Thymus (tissue), 11 donors: ENCODE measurements around the gene ANKK1. TPM values are rescaled to one million over a fixed set of nuclear protein-coding genes. Genes with fewer than 3 reads are reported as not detected.
A peak's percentile ranks its signal among the peaks of the same experiment; 100 is the strongest.

Experiments used
- DNase-seq, 9 donors: peaks; one replicate each; pipeline ENCODE4 v3.0.0-alpha.2; 2013; ENCODE audit warnings: low spot score in 9 of 9, low read depth in 6 of 9, missing footprints in 1 of 9
- H3K27ac ChIP-seq, 2 donors: one replicate each; pipeline ENCODE4 v1.5.1; 2013; ENCODE audit warnings: control low read depth in 1 of 2, low read depth in 1 of 2, low read length in 1 of 2, mild to moderate bottlenecking in 1 of 2, moderate library complexity in 1 of 2
- H3K27me3 ChIP-seq, 2 donors: one replicate each; pipeline ENCODE4 v1.5.1; 2013; ENCODE audit warnings: low read length in 1 of 2; ENCODE audit not compliant: control insufficient read depth in 2 of 2, insufficient read depth in 1 of 2
- H3K36me3 ChIP-seq, 2 donors: one replicate each; pipeline ENCODE4 v1.5.1; 2013; ENCODE audit warnings: low read length in 1 of 2, mild to moderate bottlenecking in 1 of 2, moderate library complexity in 1 of 2; ENCODE audit not compliant: control insufficient read depth in 2 of 2, insufficient read depth in 2 of 2
- H3K4me1 ChIP-seq, 2 donors: one replicate each; pipeline ENCODE4 v1.5.1; 2013; ENCODE audit warnings: low read length in 2 of 2; ENCODE audit not compliant: control insufficient read depth in 2 of 2, insufficient read depth in 2 of 2
- H3K4me3 ChIP-seq, 2 donors: one replicate each; pipeline ENCODE4 v1.5.1; 2013; ENCODE audit warnings: low read length in 2 of 2, control low read depth in 1 of 2, mild to moderate bottlenecking in 1 of 2
- H3K9me3 ChIP-seq, 2 donors: one replicate each; pipeline ENCODE4 v1.5.1; 2013; ENCODE audit warnings: low read length in 1 of 2, mild to moderate bottlenecking in 1 of 2; ENCODE audit not compliant: control insufficient read depth in 2 of 2, insufficient read depth in 1 of 2
- WGBS: extraction: QIAGEN DNeasy Blood & Tissue Kit; methylation state at CpG from one replicate; pipeline ENCODE4 v1.1.7; 2013; 5-methylcytosine and 5-hydroxymethylcytosine counted together
- polyA plus RNA-seq: library from polyadenylated mRNA; stranded (reverse); fragments of 200-250 nt; gene quantifications from one replicate; pipeline ENCODE4 v1.2.3, GENCODE V29; 2013
- total RNA-seq: library from RNA; stranded (reverse); fragments of 120-200 nt; gene quantifications from one replicate; pipeline ENCODE4 v1.2.4, GENCODE V29; 2013
- donor health status: healthy.

Gene ANKK1
- total and polyA plus RNA-seq, 2 donors, result 0.14 to 2.4 TPM

DNA sequence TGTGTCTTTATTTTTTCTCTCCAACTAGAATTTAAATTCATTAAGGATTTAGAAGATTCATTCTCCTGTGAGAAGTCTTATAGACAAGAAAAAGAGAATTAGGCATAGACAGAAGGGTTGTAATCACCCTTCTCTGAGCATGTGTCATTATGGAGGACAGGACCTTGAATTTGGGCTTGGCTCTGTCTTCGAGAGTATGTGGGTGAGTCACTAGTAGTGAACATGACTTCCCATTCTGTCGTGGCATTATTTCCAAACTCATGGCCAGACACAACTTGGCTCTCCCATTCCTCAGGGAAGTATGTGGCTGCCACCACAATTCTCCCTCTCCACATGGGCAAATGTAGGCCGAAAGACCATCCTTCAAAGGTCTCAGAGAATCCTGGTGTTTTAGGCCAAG, 14.3 kb upstream of the ANKK1 start:
- WGBS, result 95% methylated on average over 3 of the region's 3 CpGs
- Histone ChIP-seq H3K27ac (no peak overlapping the region), H3K4me1 (peaks cover 0 to 17% of the 10 kb centered on the region in 2 donors), H3K9me3 (no peaks in the 10 kb centered on the region), H3K36me3 (peaks cover 0 to 3% of the 10 kb centered on the region in 2 donors), H3K27me3 (no peaks in the 10 kb centered on the region), H3K4me3 (no peak overlapping the region)
- no peak for DNase-seq

DNA sequence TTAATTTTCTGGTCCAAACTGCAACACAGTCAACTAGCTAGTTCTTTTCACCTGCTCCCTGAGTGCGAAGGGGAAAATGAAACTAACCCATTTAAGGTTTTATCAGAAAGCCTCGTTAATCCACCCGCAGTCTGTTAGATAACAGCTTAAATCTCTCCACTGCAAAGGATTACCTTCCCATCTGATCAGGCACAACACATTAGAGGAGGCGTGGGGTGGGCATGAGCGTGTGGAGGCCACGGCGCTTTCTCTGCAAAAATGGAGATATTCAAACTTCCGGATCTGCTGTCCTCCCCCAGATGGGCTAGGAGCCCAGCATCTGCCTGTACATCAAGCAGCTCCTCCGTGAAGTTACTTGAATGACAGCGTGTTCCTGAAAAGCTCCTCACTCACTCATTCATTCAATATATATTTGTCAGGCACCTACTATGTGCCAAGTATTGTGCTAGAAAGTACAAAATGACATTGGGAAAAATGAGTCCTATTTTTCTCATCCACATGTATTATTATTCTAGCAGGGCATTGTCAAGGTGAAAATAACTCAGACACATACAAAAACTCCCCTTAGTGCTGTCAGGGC, 13.5 kb upstream of the ANKK1 start:
- Histone ChIP-seq H3K27me3 (no peaks in the 10 kb centered on the region), H3K27ac (no peak overlapping the region), H3K4me1 (peaks cover 0 to 17% of the 10 kb centered on the region in 2 donors), H3K4me3 (no peak overlapping the region), H3K9me3 (no peaks in the 10 kb centered on the region), H3K36me3 (no peaks in the 10 kb centered on the region)
- WGBS, result 90% methylated on average over 10 of the region's 10 CpGs
- DNase-seq, result no peak

DNA sequence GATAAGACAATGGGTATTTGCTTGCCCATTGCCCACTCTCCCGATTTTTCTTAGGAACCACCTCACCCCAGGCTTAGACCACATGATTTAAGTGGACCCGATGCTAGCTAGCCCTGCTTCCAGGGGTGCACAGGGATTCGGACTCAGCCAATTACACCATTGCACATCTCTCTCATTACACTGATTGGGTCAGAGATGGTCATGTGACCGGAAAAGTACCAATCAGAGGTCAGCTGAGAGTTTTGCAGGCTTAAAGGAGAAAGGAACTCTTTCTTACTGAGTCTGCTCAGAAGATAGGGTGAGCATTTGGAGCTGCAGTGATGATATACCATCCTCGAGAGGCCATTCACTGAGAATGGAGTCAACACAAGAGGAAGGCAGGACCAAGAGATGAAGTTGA, 12.2 kb upstream of the ANKK1 start:
- Histone ChIP-seq H3K27ac (no peak overlapping the region), H3K4me3 (no peak overlapping the region), H3K4me1 (peaks cover 0 to 17% of the 10 kb centered on the region in 2 donors), H3K27me3 (no peaks in the 10 kb centered on the region), H3K9me3 (no peaks in the 10 kb centered on the region), H3K36me3 (no peaks in the 10 kb centered on the region)
- WGBS, result 95% methylated on average over 5 of the region's 5 CpGs
- no peak for DNase-seq

DNA sequence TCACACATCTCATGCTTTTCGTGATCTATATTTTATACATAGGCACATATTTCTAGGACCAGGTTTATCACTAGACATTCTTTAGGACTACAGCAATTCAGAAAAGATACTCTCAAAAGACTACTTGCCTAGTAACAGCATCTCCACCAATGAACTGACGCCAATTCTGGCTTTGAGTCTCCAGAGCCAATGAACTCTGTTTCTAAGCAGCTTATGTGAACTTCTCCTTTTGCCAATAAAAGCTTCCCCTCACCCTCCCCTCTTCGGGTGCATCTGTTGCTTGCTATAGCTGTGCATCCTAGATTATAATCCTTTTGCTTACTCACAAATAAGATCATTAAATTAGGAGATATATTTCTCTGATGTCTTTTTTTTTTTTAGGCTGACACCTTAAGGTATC, 11.4 kb upstream of the ANKK1 start:
- H3K9me3 ChIP-seq, result no peaks in the 10 kb centered on the region
- H3K27me3 ChIP-seq, result peaks cover 0 to 2% of the 10 kb centered on the region in 2 donors
- peaks cover 0 to 17% of the 10 kb centered on the region in 2 donors for H3K4me1 ChIP-seq
- no peak overlapping the region for H3K4me3 ChIP-seq
- H3K27ac ChIP-seq, result no peak overlapping the region
- DNase-seq, result peak in 4 of 9 donors; percentile 13 to 72 (median 36)
- no peaks in the 10 kb centered on the region for H3K36me3 ChIP-seq
- WGBS, result 11% methylated on average over 3 of the region's 3 CpGs

DNA sequence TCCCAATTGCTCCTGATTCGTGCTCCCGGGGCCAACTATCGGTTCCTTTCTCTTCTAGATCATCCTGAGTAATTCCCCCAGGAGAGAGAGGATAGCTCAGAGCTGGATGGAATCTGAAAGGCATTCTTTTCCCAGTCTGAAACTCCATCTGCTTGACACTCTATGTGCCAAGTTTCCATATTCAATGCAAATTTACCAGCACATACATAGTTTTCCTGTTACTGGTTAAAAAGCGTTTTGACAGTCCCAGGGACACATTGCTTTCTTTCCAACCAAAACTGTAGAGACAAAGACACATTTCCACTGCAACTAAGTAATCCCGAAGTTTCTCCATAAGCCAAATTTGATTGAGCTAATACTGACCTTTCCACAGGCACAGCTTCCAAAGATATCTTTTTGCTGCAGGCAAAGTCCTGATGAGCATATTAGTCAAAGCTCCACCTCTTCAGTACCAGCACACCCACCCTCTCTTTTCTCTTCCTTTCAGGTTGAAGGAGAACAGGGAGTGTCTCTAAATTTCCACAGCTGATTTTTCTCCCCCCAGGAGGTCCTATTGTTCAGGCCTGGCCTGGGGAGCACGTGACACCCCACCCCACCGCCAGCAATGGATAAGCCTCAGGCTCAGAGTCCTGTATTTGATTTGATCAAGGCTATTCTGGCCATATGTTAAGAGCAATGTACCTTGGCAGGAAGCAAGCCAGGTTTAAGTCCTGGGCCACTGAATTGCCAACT, 9.7 kb upstream of the ANKK1 start:
- H3K36me3 ChIP-seq, result no peaks in the 10 kb centered on the region
- 91% methylated on average over 7 of the region's 7 CpGs for WGBS
- H3K27ac ChIP-seq, result no peak overlapping the region
- peaks cover 0 to 2% of the 10 kb centered on the region in 2 donors for H3K27me3 ChIP-seq
- no peaks in the 10 kb centered on the region for H3K9me3 ChIP-seq
- H3K4me3 ChIP-seq, result no peak overlapping the region
- peaks cover 0 to 11% of the 10 kb centered on the region in 2 donors for H3K4me1 ChIP-seq
- no peak for DNase-seq

DNA sequence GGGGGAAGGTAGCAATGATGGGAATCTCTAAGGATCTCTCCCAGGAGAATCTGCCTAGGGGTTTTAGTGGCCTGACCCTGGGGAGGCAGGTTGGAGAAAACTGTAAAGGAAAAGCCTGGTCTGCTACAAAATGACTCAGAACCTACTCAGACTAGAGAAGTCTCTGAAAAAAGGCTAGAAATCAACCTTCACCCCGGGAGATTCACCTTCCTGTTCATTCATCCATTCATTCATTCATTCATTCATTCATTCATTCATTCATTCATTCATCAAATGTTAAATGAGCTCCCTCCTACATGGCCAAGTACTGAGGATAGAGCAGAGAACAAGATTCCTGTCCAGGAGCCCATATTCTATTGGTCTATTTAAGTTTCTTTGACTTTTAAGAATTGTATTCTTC, 8.9 kb upstream of the ANKK1 start:
- Histone ChIP-seq H3K9me3 (no peaks in the 10 kb centered on the region), H3K27ac (no peak overlapping the region), H3K4me1 (peaks cover 0 to 11% of the 10 kb centered on the region in 2 donors), H3K4me3 (no peak overlapping the region), H3K27me3 (peaks cover 0 to 2% of the 10 kb centered on the region in 2 donors), H3K36me3 (no peaks in the 10 kb centered on the region)
- no peak for DNase-seq
- WGBS, result 87% methylated on average over 1 of the region's 1 CpG

DNA sequence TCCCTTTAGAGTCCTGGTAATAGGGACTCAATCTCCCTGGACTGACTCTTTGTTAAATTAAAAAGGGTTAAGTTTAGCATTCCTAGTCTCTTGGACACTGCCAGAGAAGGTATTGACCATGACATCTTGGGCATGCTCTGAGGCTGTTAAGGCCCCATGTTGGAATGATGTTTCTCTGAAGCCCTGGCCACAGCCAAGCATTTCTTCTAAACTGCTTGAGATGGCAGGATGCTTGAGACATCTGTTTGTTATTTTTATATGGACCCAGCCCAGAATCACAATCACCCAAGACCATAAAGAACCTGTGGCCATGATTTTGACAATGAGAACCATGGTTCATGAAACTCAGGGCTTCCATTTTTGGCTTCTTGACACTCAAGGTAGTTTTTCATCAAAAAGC, 5.5 kb upstream of the ANKK1 start:
- no peak for DNase-seq
- H3K27ac ChIP-seq, result no peak overlapping the region
- H3K4me3 ChIP-seq, result no peak overlapping the region
- peaks cover 0 to 4% of the 10 kb centered on the region in 2 donors for H3K4me1 ChIP-seq
- H3K36me3 ChIP-seq, result no peaks in the 10 kb centered on the region
- no peaks in the 10 kb centered on the region for H3K9me3 ChIP-seq
- peaks cover 0 to 22% of the 10 kb centered on the region in 2 donors for H3K27me3 ChIP-seq

DNA sequence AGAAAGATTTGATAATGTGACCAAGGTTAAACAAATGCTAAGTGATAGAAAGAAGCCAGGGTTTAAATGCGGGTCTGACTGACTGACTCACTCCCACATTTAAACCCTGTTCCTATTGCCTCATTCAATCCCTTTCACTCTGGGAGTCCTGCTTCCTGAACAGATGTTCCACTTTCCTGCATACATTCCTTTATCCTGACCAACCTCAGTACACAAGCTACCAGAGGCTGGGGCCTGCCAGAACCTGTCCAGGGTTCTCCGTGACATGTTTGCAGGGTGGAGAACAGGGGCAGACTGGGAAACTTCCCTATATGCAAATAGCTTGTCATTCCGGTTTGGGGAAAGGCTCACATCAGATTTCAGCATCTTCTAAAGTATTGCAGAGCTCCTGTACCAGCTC, 3.0 kb upstream of the ANKK1 start:
- 87% methylated on average over 3 of the region's 3 CpGs for WGBS

DNA sequence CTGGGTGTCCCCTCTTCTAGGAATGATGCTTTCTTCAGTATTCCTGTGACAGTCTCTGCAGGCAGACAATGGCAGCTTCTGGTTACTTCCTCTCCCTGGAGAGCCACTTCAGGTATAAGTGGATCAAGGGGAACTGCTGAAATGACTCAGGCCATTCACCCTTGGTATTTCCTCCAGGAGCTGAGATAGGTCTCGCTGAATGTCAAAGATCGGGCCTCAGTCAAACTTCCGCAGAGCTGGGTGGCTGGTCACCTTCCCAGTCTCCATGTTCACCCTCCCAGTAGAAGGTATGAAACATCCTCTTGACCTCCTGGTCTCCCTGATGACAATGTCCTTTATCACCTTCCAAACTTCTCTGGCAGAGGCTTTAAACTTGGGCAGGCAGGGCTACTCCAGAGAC, 1.8 kb upstream of the ANKK1 start:
- H3K9me3 ChIP-seq, result peaks cover 0 to 3% of the 10 kb centered on the region in 2 donors
- no peak overlapping the region for H3K4me3 ChIP-seq
- DNase-seq, result no peak
- 94% methylated on average over 3 of the region's 3 CpGs for WGBS
- H3K27ac ChIP-seq, result no peak overlapping the region
- no peaks in the 10 kb centered on the region for H3K4me1 ChIP-seq
- no peaks in the 10 kb centered on the region for H3K36me3 ChIP-seq
- peaks cover 12 to 49% of the 10 kb centered on the region in 2 donors for H3K27me3 ChIP-seq

More for the DNA sequence above, 3.0 kb upstream of the ANKK1 start:
- Histone ChIP-seq H3K27ac (no peak overlapping the region), H3K4me3 (no peak overlapping the region), H3K9me3 (peaks cover 0 to 3% of the 10 kb centered on the region in 2 donors), H3K4me1 (no peaks in the 10 kb centered on the region), H3K27me3 (peaks cover 12 to 45% of the 10 kb centered on the region in 2 donors), H3K36me3 (no peaks in the 10 kb centered on the region)
- peak in 1 of 9 donors; percentile 20 for DNase-seq
